CD4-positive, CD25-positive, alpha-beta regulatory T cell (primary cell): ENCODE results near the gene GALNT18. TPM values are rescaled to one million over a fixed set of nuclear protein-coding genes. Genes with fewer than 3 reads are reported as not detected.

Experiments
- ATAC-seq, 2 donors: fragments of 150-1000 bp; cut with Tn5 transposase; one replicate each; pipeline ENCODE4 v1.10.0; 2021; ENCODE audit warnings: low read depth in 2 of 2, moderate number of reproducible peaks in 2 of 2, moderate library complexity in 1 of 2
- DNase-seq, 3 donors: peaks; one replicate each; pipeline versions ENCODE4 v3.0.0 to v3.0.0-alpha.2; 2012 to 2022; ENCODE audit warnings: mixed read lengths in 1 of 3
- H3K27ac ChIP-seq: one replicate; pipeline ENCODE4 v1.7.0; 2013; ENCODE audit warnings: mild to moderate bottlenecking, low read length; ENCODE audit not compliant: insufficient read depth, poor library complexity, severe bottlenecking
- H3K27me3 ChIP-seq: one replicate; pipeline ENCODE4 v1.7.0; 2013; ENCODE audit warnings: low read length; ENCODE audit not compliant: control insufficient read depth, insufficient read depth
- H3K36me3 ChIP-seq: one replicate; pipeline ENCODE4 v1.7.0; 2013; ENCODE audit warnings: mild to moderate bottlenecking, low read length, moderate library complexity; ENCODE audit not compliant: control insufficient read depth, insufficient read depth
- H3K4me1 ChIP-seq: 2 replicates; pipeline ENCODE4 v1.7.0; 2013; ENCODE audit warnings: mild to moderate bottlenecking, low read length; ENCODE audit not compliant: insufficient read depth, control insufficient read depth, poor library complexity, severe bottlenecking
- H3K4me3 ChIP-seq: one replicate; pipeline ENCODE4 v1.7.0; 2013; ENCODE audit warnings: low read depth, mild to moderate bottlenecking, low read length, moderate library complexity
- H3K9me3 ChIP-seq, 2 experiments: 1 replicate in 1 of 2; 2 replicates in 1 of 2; pipeline ENCODE4 v1.7.0; 2013; ENCODE audit warnings: low read length in 2 of 2, mild to moderate bottlenecking in 1 of 2, moderate library complexity in 1 of 2; ENCODE audit not compliant: control insufficient read depth in 2 of 2
- H3K27ac Mint-ChIP-seq, 3 donors: one replicate each; pipeline ENCODE4 v1.8.0; 2020 to 2022; ENCODE audit warnings: mild to moderate bottlenecking in 3 of 3, mixed read lengths in 3 of 3, moderate library complexity in 2 of 3
- H3K27me3 Mint-ChIP-seq: one replicate; pipeline ENCODE4 v1.8.0; 2022; ENCODE audit warnings: mild to moderate bottlenecking, mixed read lengths
- H3K36me3 Mint-ChIP-seq: one replicate; pipeline ENCODE4 v1.8.0; 2020; ENCODE audit warnings: mixed read lengths
- H3K4me1 Mint-ChIP-seq, 4 donors: one replicate each; pipeline ENCODE4 v1.8.0; 2020 to 2022; ENCODE audit warnings: mixed read lengths in 4 of 4, mild to moderate bottlenecking in 1 of 4
- H3K4me3 Mint-ChIP-seq, 4 donors: one replicate each; pipeline ENCODE4 v1.8.0; 2020 to 2022; ENCODE audit warnings: mild to moderate bottlenecking in 4 of 4, mixed read lengths in 4 of 4, moderate library complexity in 3 of 4
- H3K9me3 Mint-ChIP-seq, 7 donors: one replicate each; pipeline ENCODE4 v1.8.0; 2020 to 2022; ENCODE audit warnings: mixed read lengths in 7 of 7, mild to moderate bottlenecking in 3 of 7, moderate library complexity in 2 of 7
- polyA plus RNA-seq, 4 donors: library from polyadenylated mRNA; unstranded; fragments of 300-500 nt; fragmentation: Illumina TruSeq; gene quantifications; one replicate each; pipeline ENCODE4 v1.2.3, GENCODE V29; 2021
- total RNA-seq: library from RNA; stranded (reverse); gene quantifications from one replicate; pipeline ENCODE4 v1.2.3, GENCODE V29; 2022

The GALNT18 gene
- total and polyA plus RNA-seq, 5 donors from 2014 or later: 0.10 TPM; not detected in 4

- Histone ChIP-seq H3K27me3 (no peaks in the 10 kb centered on the region), H3K36me3 (no peaks in the 10 kb centered on the region), H3K4me1 (peaks cover 20% of the 10 kb centered on the region), H3K4me3 (no peak overlapping the region), H3K27ac (peak overlapping the region; percentile 69), H3K9me3 (no peaks in the 10 kb centered on the region)
- ATAC-seq: no peak
- Mint-ChIP-seq H3K36me3 (no peaks in the 10 kb centered on the region), H3K9me3 (peaks cover 0 to 4% (median 0%) of the 10 kb centered on the region in 7 donors), H3K27ac (peak overlapping the region in 2 of 3 donors; percentile 82 to 93), H3K4me3 (peak overlapping the region in 1 of 4 donors; percentile 51), H3K27me3 (no peaks in the 10 kb centered on the region), H3K4me1 (peaks cover 17 to 38% (median 27%) of the 10 kb centered on the region in 4 donors)
- no peak for DNase-seq
These were observed 377.2 kb downstream of the GALNT18 start for GRCh38 chr11:11244470-11245080.

- no peaks in the 10 kb centered on the region for H3K27me3 ChIP-seq
- H3K27ac ChIP-seq: peak overlapping the region; percentile 69
- H3K27ac Mint-ChIP-seq: peak overlapping the region in 2 of 3 donors; percentile 82 to 93
- no peaks in the 10 kb centered on the region for H3K27me3 Mint-ChIP-seq
- H3K4me3 Mint-ChIP-seq: peak overlapping the region; percentile 18 to 51 (median 28)
- peaks cover 20% of the 10 kb centered on the region for H3K4me1 ChIP-seq
- peaks cover 17 to 39% (median 27%) of the 10 kb centered on the region in 4 donors for H3K4me1 Mint-ChIP-seq
- H3K36me3 ChIP-seq: no peaks in the 10 kb centered on the region
- H3K4me3 ChIP-seq: peak overlapping the region; percentile 54
- peaks cover 0 to 4% (median 0%) of the 10 kb centered on the region in 7 donors for H3K9me3 Mint-ChIP-seq
- H3K9me3 ChIP-seq: no peaks in the 10 kb centered on the region
- no peaks in the 10 kb centered on the region for H3K36me3 Mint-ChIP-seq
- ATAC-seq: peak; percentile 69 to 71
- peak; percentile 14 to 60 (median 14) for DNase-seq
These were observed 378.0 kb downstream of the GALNT18 start for GRCh38 chr11:11243590-11244469.

- no peaks in the 10 kb centered on the region for H3K9me3 ChIP-seq
- peaks cover 0 to 1% (median 0%) of the 10 kb centered on the region in 7 donors for H3K9me3 Mint-ChIP-seq
- no peaks in the 10 kb centered on the region for H3K36me3 Mint-ChIP-seq
- H3K4me1 Mint-ChIP-seq: peaks cover 17 to 39% (median 27%) of the 10 kb centered on the region in 4 donors
- H3K27me3 ChIP-seq: no peaks in the 10 kb centered on the region
- H3K27ac ChIP-seq: peak overlapping the region; percentile 69
- H3K27me3 Mint-ChIP-seq: no peaks in the 10 kb centered on the region
- no peak for ATAC-seq
- H3K4me3 Mint-ChIP-seq: peak overlapping the region in 1 of 4 donors; percentile 14
- H3K4me3 ChIP-seq: no peak overlapping the region
- H3K27ac Mint-ChIP-seq: peak overlapping the region; percentile 71 to 84 (median 82)
- DNase-seq: no peak
- peaks cover 20% of the 10 kb centered on the region for H3K4me1 ChIP-seq
- H3K36me3 ChIP-seq: no peaks in the 10 kb centered on the region
These were observed 378.6 kb downstream of the GALNT18 start for GRCh38 chr11:11243209-11243589.

- H3K4me1 ChIP-seq: peaks cover 20% of the 10 kb centered on the region
- Mint-ChIP-seq H3K9me3 (peaks cover 0 to 1% (median 0%) of the 10 kb centered on the region in 7 donors), H3K27me3 (no peaks in the 10 kb centered on the region), H3K4me1 (peaks cover 17 to 35% (median 25%) of the 10 kb centered on the region in 4 donors), H3K36me3 (no peaks in the 10 kb centered on the region), H3K27ac (peak overlapping the region in 1 of 3 donors; percentile 27), H3K4me3 (no peak overlapping the region)
- H3K27me3 ChIP-seq: no peaks in the 10 kb centered on the region
- H3K36me3 ChIP-seq: no peaks in the 10 kb centered on the region
- no peak overlapping the region for H3K27ac ChIP-seq
- no peaks in the 10 kb centered on the region for H3K9me3 ChIP-seq
- H3K4me3 ChIP-seq: no peak overlapping the region
- ATAC-seq: no peak
- no peak for DNase-seq
These were observed 380.5 kb downstream of the GALNT18 start for GRCh38 chr11:11241284-11241683.

- no peak overlapping the region for H3K4me3 ChIP-seq
- peaks cover 0 to 1% (median 0%) of the 10 kb centered on the region in 7 donors for H3K9me3 Mint-ChIP-seq
- no peaks in the 10 kb centered on the region for H3K9me3 ChIP-seq
- H3K4me1 Mint-ChIP-seq: peaks cover 17 to 34% (median 25%) of the 10 kb centered on the region in 4 donors
- H3K27me3 Mint-ChIP-seq: no peaks in the 10 kb centered on the region
- ATAC-seq: no peak
- H3K27me3 ChIP-seq: no peaks in the 10 kb centered on the region
- peak overlapping the region in 1 of 3 donors; percentile 20 for H3K27ac Mint-ChIP-seq
- H3K36me3 ChIP-seq: no peaks in the 10 kb centered on the region
- H3K27ac ChIP-seq: no peak overlapping the region
- H3K4me3 Mint-ChIP-seq: no peak overlapping the region
- no peak for DNase-seq
- H3K36me3 Mint-ChIP-seq: no peaks in the 10 kb centered on the region
- H3K4me1 ChIP-seq: peaks cover 20% of the 10 kb centered on the region
These were observed 381.8 kb downstream of the GALNT18 start for GRCh38 chr11:11239959-11240358.

GRCh38 chr11:11237070-11237832 lies 384.6 kb downstream of the GALNT18 start:
- H3K4me1 ChIP-seq: no peaks in the 10 kb centered on the region
- peaks cover 0 to 1% (median 0%) of the 10 kb centered on the region in 7 donors for H3K9me3 Mint-ChIP-seq
- no peaks in the 10 kb centered on the region for H3K36me3 Mint-ChIP-seq
- H3K36me3 ChIP-seq: no peaks in the 10 kb centered on the region
- H3K27me3 ChIP-seq: no peaks in the 10 kb centered on the region
- no peak overlapping the region for H3K27ac Mint-ChIP-seq
- no peak overlapping the region for H3K27ac ChIP-seq
- no peak for ATAC-seq
- peaks cover 11% of the 10 kb centered on the region for H3K27me3 Mint-ChIP-seq
- H3K9me3 ChIP-seq: no peaks in the 10 kb centered on the region
- H3K4me3 Mint-ChIP-seq: no peak overlapping the region
- no peak for DNase-seq
- no peak overlapping the region for H3K4me3 ChIP-seq
- H3K4me1 Mint-ChIP-seq: peaks cover 4 to 7% (median 5%) of the 10 kb centered on the region in 4 donors

- DNase-seq: no peak
- Histone ChIP-seq H3K27me3 (peaks cover 1% of the 10 kb centered on the region), H3K27ac (no peak overlapping the region), H3K4me3 (no peak overlapping the region), H3K4me1 (no peaks in the 10 kb centered on the region), H3K36me3 (no peaks in the 10 kb centered on the region), H3K9me3 (no peaks in the 10 kb centered on the region)
- H3K27me3 Mint-ChIP-seq: peaks cover 12% of the 10 kb centered on the region
- H3K27ac Mint-ChIP-seq: peak overlapping the region in 1 of 3 donors; percentile 0
- H3K4me3 Mint-ChIP-seq: no peak overlapping the region
- H3K9me3 Mint-ChIP-seq: peaks cover 0 to 1% (median 0%) of the 10 kb centered on the region in 7 donors
- H3K36me3 Mint-ChIP-seq: no peaks in the 10 kb centered on the region
- peaks cover 0 to 4% (median 2%) of the 10 kb centered on the region in 4 donors for H3K4me1 Mint-ChIP-seq
- no peak for ATAC-seq
These were observed 385.2 kb downstream of the GALNT18 start for GRCh38 chr11:11236498-11237059.
